ENCODE results near the gene DCAF15.
"Not testable (repeated sequence)": the region's sequence is repeated elsewhere in the genome, so short reads cannot be mapped to it uniquely, and the experiment has no call there.

DCAF15 gene

GRCh38 chr19:13920940-13921747, 31.2 kb upstream of the DCAF15 start:
- Histone ChIP-seq H3K9me3 (ENCODE audit: control insufficient read depth, insufficient read depth, low read length) (no peaks in the 10 kb centered on the region), H3K36me3 (ENCODE audit: insufficient read depth, low read length) (peaks cover 15% of the 10 kb centered on the region), H3K9ac (ENCODE audit: low read depth, low read length) (no peak overlapping the region), H3K4me1 (ENCODE audit: insufficient read depth, low read length) (no peaks in the 10 kb centered on the region)

DNA sequence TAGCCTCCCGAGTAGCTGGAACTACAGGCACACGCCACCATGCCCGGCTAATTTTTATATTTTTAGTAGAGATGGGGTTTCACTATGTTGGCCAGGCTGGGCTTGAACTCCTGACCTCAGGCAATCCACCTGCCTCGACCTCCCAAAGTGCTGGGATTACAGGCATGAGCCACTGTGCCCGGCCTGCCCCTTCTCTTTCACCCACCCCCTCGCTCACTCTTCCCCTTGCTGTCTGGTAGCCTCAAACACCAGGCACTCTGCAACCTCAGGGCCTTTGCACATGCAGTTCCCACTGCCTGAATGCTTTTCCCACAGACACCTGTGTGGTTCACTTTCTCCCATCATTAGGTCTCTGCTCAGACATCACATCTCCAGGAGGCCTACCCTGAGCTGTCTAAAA, 30.2 kb upstream of the DCAF15 start:
- peaks cover 17% of the 10 kb centered on the region for H3K36me3 ChIP-seq (ENCODE audit: insufficient read depth, low read length)
- H3K4me1 ChIP-seq (ENCODE audit: insufficient read depth, low read length); H3K9ac ChIP-seq (ENCODE audit: low read depth, low read length); H3K9me3 ChIP-seq (ENCODE audit: control insufficient read depth, insufficient read depth, low read length): not testable (repeated sequence)

DNA sequence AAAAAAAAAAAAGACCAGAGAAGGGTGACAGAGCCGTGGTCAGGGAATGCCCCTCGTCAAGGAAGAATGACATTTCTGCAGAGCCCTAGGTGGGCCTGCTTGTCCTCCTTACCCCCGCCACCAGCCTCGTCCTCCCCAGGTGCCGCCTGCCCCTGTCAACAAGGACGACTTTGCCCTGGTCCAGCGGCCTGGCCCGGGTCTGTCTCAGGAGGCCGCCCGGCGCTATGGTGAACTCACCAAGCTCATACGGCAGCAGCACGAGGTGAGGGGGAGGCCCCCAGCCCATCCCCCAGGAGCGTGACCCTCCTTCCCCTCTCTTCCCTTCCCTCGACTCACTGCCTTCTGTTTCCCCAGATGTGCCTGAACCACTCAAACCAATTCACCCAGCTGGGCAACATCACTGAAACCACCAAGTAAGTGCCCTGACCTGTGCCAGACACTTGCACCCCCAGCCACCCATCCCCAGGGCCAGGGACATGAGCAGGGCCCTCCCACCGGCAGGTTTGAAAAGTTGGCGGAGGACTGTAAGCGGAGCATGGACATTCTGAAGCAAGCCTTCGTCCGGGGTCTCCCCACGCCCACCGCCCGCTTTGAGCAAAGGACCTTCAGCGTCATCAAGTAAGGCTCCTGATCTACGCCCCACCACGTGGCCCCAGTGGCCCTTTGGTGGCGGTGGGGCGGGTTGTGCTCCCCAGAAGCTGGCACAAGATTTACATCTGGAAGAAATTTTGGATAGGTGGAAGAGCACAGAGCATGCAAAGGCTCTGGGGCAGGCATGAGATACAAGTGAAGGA, 28.9 kb upstream of the DCAF15 start:
- Histone ChIP-seq H3K9me3 (ENCODE audit: control insufficient read depth, insufficient read depth, low read length) (no peaks in the 10 kb centered on the region), H3K4me1 (ENCODE audit: insufficient read depth, low read length) (no peaks in the 10 kb centered on the region), H3K9ac (ENCODE audit: low read depth, low read length) (no peak overlapping the region), H3K36me3 (ENCODE audit: insufficient read depth, low read length) (peaks cover 15% of the 10 kb centered on the region)

DNA sequence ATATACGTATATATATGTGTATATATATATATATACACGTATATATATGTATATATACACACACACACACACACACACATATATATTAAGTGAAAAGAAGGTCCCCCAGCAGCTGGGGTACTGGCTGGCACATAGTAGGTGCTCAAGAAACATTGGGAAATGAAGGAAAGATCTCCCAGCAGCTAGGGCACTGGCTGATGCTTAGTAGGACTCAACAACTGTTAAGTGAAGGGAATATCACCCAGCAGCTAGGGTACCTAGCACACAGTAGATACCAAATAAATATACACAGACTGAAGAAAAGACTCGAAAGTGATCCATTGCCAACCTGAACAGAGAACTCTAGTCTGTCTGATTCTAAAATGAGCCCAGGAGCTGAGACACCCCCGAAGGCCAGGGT, 26.3 kb upstream of the DCAF15 start:
- H3K9me3 ChIP-seq (ENCODE audit: control insufficient read depth, insufficient read depth, low read length): no peaks in the 10 kb centered on the region
- H3K36me3 ChIP-seq (ENCODE audit: insufficient read depth, low read length): peaks cover 11% of the 10 kb centered on the region
- no peak overlapping the region for H3K9ac ChIP-seq (ENCODE audit: low read depth, low read length)

DNA sequence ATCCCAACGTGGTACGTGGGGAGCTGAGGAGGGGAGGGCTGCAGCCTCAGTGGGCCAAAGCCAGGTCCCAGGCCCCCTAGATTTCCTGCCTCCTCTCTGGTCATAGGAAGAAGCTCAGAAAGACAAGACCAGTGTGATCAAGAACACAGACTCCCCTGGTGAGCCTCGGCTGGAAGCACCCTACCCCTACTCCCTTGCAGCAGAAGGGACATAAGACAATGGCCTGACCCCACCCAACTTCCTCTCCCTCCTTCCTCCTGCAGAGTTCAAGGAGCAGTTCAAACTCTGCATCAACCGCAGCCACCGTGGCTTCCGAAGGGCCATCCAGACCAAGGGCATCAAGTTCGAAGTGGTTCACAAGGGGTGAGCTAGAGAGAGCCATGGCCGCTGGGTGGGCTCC, 25.6 kb upstream of the DCAF15 start:
- Histone ChIP-seq H3K4me1 (ENCODE audit: insufficient read depth, low read length) (no peaks in the 10 kb centered on the region; the same call in 1 of the 2 replicates), H3K9ac (ENCODE audit: low read depth, low read length) (no peak overlapping the region), H3K9me3 (ENCODE audit: control insufficient read depth, insufficient read depth, low read length) (no peaks in the 10 kb centered on the region), H3K36me3 (ENCODE audit: insufficient read depth, low read length) (peaks cover 7% of the 10 kb centered on the region; the same call in 1 of the 2 replicates)

More for the DNA sequence above, 26.3 kb upstream of the DCAF15 start:
- H3K4me1 ChIP-seq (ENCODE audit: insufficient read depth, low read length): no peaks in the 10 kb centered on the region; the same call in 1 of the 2 replicates

GRCh38 chr19:13929340-13929739, 23.0 kb upstream of the DCAF15 start:
- Histone ChIP-seq H3K9me3 (ENCODE audit: control insufficient read depth, insufficient read depth, low read length) (no peaks in the 10 kb centered on the region), H3K36me3 (ENCODE audit: insufficient read depth, low read length) (peaks cover 4% of the 10 kb centered on the region; the same call in 1 of the 2 replicates), H3K9ac (ENCODE audit: low read depth, low read length) (no peak overlapping the region), H3K4me1 (ENCODE audit: insufficient read depth, low read length) (no peaks in the 10 kb centered on the region; the same call in 1 of the 2 replicates)

DNA sequence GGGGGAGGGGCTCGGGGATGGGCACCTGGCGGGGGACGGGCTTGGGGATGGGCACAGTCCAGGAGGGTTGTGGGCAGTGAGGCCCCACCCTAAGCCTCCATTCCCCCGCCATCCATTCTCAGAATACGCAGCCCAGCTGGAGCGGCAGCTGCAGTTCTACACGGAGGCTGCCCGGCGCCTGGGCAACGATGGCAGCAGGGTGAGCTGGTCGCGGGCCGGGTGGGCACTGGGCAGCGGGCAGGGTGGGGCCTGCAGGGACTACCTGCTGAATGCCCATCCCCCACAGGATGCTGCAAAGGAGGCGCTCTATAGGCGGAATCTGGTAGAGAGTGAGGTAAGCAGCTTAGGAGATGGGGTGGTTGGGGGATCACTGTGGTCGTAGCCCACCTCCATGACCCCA, 22.4 kb upstream of the DCAF15 start:
- no peaks in the 10 kb centered on the region; the same call in 1 of the 2 replicates for H3K4me1 ChIP-seq (ENCODE audit: insufficient read depth, low read length)
- no peaks in the 10 kb centered on the region for H3K9me3 ChIP-seq (ENCODE audit: control insufficient read depth, insufficient read depth, low read length)
- no peak overlapping the region for H3K9ac ChIP-seq (ENCODE audit: low read depth, low read length)
- H3K36me3 ChIP-seq (ENCODE audit: insufficient read depth, low read length): peaks cover 4% of the 10 kb centered on the region; the same call in 1 of the 2 replicates

DNA sequence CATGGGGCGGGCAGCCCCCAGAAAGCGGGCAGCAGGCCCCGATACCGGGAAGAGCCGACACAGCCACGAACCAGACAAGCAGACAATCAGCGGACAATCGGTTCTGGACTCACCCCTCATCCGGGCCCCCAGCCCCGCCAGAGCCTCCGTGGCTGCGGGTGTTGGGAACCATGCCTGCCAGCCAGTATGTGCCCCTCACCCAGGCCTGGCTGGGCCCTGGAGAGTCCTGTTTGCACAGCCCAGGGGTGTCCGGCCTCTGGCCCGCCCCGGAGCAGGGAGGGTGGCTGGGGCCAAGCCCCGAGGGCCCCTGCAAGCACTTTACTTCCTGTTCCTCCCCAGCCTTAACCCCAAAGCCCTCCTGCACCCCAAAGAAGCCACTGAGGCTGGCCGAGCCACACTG, 21.9 kb upstream of the DCAF15 start:
- Histone ChIP-seq H3K9me3 (ENCODE audit: control insufficient read depth, insufficient read depth, low read length) (no peaks in the 10 kb centered on the region), H3K9ac (ENCODE audit: low read depth, low read length) (no peak overlapping the region), H3K36me3 (ENCODE audit: insufficient read depth, low read length) (peaks cover 4% of the 10 kb centered on the region; the same call in 1 of the 2 replicates), H3K4me1 (ENCODE audit: insufficient read depth, low read length) (no peaks in the 10 kb centered on the region; the same call in 1 of the 2 replicates)

DNA sequence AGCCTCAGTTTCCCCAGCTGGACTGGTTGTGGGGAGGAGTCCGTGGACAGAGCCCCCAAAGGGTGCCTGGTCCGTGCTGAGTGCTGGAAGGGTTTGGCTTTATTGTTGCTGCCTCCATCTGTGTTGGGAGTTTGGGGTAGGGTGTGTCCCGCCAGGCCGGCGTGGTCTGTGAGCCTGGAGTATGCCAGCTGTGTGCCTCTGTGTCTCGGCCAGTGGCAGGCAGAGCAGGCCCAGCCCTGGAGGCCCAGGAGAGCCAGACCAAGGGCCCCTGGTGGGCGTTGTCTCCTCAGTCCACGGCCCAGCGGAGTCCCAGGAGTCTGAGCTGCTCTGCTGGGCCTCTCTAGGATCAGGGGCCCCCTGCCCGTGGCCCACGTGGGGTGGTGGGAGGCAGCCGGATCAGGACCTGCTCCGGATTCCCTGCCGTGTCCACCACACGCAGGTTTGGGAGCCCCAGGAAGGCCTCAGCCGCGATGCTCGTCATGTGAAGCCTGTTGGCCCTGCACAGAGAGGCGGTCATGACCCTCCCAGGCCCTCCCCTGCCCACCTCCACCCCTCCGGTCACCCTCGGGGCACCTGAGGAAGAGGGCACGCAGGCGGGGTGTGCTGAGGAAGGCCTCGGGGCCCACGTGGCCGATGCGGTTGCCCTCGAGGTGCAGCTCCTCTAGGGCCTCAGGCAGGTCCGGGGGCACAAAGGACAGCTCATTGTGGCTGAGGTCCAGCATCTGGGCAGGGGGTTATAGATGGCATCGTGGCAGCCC, 20.7 kb upstream of the DCAF15 start:
- H3K4me1 ChIP-seq (ENCODE audit: insufficient read depth, low read length): peaks cover 11% of the 10 kb centered on the region; the same call in 1 of the 2 replicates
- no peaks in the 10 kb centered on the region for H3K9me3 ChIP-seq (ENCODE audit: control insufficient read depth, insufficient read depth, low read length)
- no peak overlapping the region for H3K9ac ChIP-seq (ENCODE audit: low read depth, low read length)
- H3K36me3 ChIP-seq (ENCODE audit: insufficient read depth, low read length): no peaks in the 10 kb centered on the region

DNA sequence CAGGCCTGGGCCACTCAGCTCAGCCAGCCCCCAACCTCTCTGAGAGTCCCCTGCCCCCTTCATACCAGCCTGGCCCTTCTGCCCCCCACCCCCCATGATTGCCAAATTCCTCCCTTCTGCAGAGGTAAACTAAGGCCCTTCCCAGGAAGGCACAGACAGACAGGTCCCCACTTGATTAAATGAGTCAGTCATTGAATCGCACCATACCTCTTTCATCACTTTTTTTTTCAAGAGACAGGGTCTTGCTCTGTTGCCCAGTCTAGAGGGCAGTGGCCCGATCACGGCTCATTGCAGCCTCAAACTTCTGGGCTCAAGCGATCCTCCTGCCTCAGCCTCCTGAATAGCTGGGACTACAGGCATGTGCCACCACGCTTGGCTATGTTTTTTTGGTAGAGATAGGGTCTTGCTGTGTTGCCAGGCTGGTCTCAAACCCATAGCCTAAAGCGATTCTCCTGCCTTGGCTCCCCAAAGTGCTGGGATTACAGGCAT, 20.1 kb upstream of the DCAF15 start:
- no peaks in the 10 kb centered on the region for H3K9me3 ChIP-seq (ENCODE audit: control insufficient read depth, insufficient read depth, low read length)
- H3K9ac ChIP-seq (ENCODE audit: low read depth, low read length): no peak overlapping the region
- H3K36me3 ChIP-seq (ENCODE audit: insufficient read depth, low read length): no peaks in the 10 kb centered on the region
- peaks cover 11% of the 10 kb centered on the region; the same call in 1 of the 2 replicates for H3K4me1 ChIP-seq (ENCODE audit: insufficient read depth, low read length)

GRCh38 chr19:13932911-13933393, 19.4 kb upstream of the DCAF15 start:
- H3K9me3 ChIP-seq (ENCODE audit: control insufficient read depth, insufficient read depth, low read length): no peaks in the 10 kb centered on the region
- peaks cover 11% of the 10 kb centered on the region; the same call in 1 of the 2 replicates for H3K4me1 ChIP-seq (ENCODE audit: insufficient read depth, low read length)
- H3K9ac ChIP-seq (ENCODE audit: low read depth, low read length): no peak overlapping the region
- no peaks in the 10 kb centered on the region for H3K36me3 ChIP-seq (ENCODE audit: insufficient read depth, low read length)

DNA sequence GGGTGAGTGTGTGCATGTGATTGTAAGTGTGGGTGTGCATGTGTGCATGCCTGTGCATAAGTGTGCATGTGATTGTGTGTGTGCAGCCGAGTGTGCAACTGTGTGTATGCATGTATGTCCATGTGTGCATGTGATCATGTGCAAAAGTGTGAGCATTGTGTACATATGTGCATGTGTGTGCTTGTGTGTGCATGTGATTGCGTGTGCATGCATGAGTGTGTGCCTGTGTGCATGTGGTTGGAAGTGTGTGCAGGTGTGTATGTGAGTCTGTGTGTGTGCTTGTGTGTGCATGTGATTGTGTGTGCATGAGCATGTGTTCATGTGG, 17.6 kb upstream of the DCAF15 start:
- Histone ChIP-seq H3K4me1 (ENCODE audit: insufficient read depth, low read length) (peaks cover 11% of the 10 kb centered on the region; the same call in 1 of the 2 replicates), H3K36me3 (ENCODE audit: insufficient read depth, low read length) (no peaks in the 10 kb centered on the region), H3K9me3 (ENCODE audit: control insufficient read depth, insufficient read depth, low read length) (no peaks in the 10 kb centered on the region), H3K9ac (ENCODE audit: low read depth, low read length) (no peak overlapping the region)

DNA sequence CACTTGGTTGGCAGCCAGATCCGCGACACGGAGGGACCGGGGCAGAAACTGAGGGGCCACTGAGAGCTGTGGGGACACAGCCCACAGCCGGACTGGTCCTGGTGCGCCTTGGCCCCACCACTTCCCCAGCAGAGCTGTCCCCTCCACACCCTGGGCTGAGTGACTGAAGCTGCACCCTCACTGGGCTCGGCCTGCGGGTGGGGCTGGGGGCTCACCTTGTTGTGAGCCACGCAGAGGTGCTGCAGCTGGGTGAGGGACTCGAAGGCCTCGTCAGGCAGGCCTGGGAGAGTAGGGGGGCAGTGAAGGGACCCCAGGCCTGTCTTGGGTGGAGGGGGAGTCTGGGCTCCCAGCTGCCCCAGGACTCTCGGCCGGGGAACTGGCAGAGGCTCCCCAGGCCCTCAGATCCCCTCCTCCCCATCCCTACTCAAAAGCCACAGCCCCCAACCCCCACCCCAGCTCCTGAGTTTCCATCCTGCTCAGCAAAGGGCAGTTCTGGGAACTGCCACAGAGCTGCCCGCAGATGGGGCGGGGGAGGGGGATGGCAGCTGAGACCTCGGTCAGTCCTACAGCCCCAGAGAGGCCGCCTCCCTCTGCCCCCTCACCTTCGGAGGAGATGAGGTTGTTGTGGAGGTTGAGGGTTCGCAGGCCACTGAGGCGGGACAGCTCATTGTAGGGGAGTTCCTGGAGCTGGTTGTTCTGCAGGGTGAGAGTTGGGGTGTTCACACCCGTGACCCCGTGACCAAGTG, 16.4 kb upstream of the DCAF15 start:
- Histone ChIP-seq H3K36me3 (ENCODE audit: insufficient read depth, low read length) (no peaks in the 10 kb centered on the region), H3K4me1 (ENCODE audit: insufficient read depth, low read length) (peaks cover 11% of the 10 kb centered on the region; the same call in 1 of the 2 replicates), H3K9me3 (ENCODE audit: control insufficient read depth, insufficient read depth, low read length) (no peaks in the 10 kb centered on the region), H3K9ac (ENCODE audit: low read depth, low read length) (no peak overlapping the region)
